ENCODE data around the gene OSER1. TPM values are rescaled to one million over a fixed set of nuclear protein-coding genes. Genes with fewer than 3 reads are reported as not detected.
"Not testable (repeated sequence)": the region's sequence is repeated elsewhere in the genome, so short reads cannot be mapped to it uniquely, and the experiment has no call there.

The OSER1 gene
- polyA plus RNA-seq (ENCODE audit: insufficient read length) = 28.2 TPM

DNA sequence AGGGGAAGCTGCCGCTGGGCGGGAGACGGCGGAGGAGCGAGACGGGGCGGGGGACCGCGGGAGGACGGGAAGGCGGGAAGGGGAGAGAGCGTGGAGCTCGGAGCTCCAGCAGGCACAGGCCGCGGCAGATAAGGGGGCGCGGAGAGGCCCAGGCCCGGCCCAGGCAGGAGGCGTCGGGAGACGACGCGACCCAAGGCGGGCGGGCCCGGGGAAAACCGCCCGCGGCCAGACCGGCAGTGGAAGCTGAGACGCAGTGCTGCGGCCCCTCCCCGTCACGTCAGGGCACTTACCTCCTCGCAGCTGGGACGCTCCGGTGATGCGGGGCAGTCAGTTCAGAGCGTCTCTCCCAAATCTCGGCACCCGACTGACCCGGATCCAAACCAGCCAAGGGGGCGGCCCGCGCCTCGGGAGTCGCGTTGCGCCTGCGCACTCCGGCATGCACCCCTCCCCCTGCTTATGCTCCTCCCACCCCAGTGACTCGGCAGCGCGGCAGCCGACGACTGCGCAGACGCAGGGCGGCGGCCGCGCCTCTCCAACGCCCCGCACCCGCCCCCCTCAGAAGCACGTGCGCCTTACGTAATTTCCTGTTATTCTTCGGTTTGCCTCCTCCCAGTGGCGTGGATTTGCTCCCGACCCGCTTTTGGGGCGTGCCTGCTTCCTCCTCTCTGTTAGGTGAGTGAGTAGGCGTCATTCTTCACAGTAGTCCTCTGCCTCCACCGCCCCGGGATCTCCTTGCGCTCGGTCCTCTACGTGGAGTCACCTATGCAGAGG, at the start of gene OSER1:
Gene OSER1, minus strand, starts transcription at position 366 of the 771 bp plus-strand sequence. CDS start 3,814 bp downstream, outside the sequence.
- DNase-seq (ENCODE audit: low read depth) = peak; percentile 94

GRCh38 chr20:44258226-44258890, 47.8 kb upstream of the OSER1 start:
- DNase-seq (ENCODE audit: low read depth) = no peak

DNA sequence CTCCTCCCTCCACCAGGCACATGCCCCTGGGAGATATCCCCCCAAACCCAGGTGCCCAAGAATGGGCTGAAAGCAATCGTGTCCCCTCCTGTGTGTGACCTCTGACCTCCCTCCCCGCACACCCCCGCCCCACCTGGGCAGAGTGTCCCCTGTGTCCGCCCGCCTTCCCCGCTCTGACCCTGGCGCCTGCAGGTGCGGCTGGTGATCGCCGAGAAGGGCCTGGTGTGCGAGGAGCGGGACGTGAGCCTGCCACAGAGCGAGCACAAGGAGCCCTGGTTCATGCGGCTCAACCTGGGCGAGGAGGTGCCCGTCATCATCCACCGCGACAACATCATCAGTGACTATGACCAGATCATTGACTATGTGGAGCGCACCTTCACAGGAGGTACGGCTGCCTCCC, 46.4 kb upstream of the OSER1 start:
- DNase-seq (ENCODE audit: low read depth) = no peak

DNA sequence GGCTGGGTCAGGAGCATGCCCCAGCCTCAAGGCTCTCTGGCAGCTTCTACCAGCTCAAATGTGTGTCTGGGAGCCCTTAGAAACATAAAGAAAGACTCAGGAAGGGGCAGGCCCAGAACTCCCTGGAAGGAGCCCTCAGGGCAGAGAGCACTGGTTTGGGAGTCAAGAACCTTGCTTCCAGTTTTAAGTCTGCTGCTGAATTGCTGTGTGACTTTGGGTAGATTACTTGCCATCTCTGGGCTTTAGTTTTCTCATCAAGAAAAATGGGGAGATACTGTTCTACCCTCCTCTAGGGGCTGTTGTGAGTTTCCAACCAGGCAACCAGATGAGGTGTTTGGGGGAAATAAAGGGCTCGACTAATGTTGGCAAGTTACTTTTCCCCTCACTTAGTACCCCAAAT, 45.4 kb upstream of the OSER1 start:
- no peak for DNase-seq (ENCODE audit: low read depth)

GRCh38 chr20:44254073-44254472, 43.5 kb upstream of the OSER1 start:
- no peak for DNase-seq (ENCODE audit: low read depth)

- DNase-seq (ENCODE audit: low read depth) = no peak
Measured at GRCh38 chr20:44253528-44253927, 43.0 kb upstream of the OSER1 start.

GRCh38 chr20:44251284-44251683, 40.7 kb upstream of the OSER1 start:
- no peak for DNase-seq (ENCODE audit: low read depth)

- no peak for DNase-seq (ENCODE audit: low read depth)
Measured at GRCh38 chr20:44248410-44248759, 37.8 kb upstream of the OSER1 start.

DNA sequence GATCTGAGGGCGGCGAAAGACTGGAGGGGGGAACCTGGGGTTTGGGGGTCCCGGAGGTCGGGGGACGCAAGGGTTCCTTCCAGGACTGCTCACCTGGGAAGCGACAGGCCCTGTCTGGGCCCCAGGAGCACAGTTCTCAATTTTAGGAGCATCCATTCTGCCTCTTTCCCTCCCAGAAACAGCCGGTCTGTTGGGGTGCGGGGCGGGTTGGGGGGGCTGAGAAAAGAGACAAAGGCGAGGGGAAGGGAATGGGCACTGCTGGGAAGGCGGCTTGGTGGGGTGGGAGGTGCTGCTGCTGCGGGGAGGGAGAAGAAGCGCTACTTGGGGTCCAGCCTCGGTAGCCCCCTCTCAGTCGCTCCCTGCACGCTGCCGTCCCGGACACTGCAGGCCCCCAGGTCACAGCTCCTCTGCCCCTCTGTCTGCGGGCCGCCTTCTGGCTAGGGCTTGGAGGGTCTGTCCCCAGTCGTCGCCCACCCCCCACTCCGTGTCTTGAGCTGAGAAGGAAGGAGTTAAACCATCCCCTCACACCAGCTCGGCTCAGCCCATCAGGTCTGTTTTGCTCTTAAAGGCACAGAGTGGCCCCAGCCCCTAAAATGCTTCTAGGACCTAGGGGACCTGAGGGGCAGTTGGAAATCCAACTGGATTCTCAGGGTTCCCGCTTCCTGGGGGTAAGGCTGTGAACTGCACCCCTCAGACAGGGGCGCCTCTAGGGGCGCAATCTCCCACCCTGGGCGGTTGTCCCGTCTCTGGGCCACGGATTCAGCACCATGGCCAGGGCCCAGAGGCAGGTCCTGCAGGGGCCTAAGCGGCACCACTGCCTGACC, 37.2 kb upstream of the OSER1 start:
- no peak for DNase-seq (ENCODE audit: low read depth)

GRCh38 chr20:44247131-44247571, 36.6 kb upstream of the OSER1 start, which contains the start of gene GDAP1L1:
Gene GDAP1L1 (plus strand): TSS chr20:44247308. CDS start chr20:44247335, 27 bp downstream.
- no peak for DNase-seq (ENCODE audit: low read depth)

GRCh38 chr20:44245977-44246376, 35.4 kb upstream of the OSER1 start:
- DNase-seq (ENCODE audit: low read depth) = no peak

GRCh38 chr20:44241796-44242195, 31.2 kb upstream of the OSER1 start:
- no peak for DNase-seq (ENCODE audit: low read depth)

DNA sequence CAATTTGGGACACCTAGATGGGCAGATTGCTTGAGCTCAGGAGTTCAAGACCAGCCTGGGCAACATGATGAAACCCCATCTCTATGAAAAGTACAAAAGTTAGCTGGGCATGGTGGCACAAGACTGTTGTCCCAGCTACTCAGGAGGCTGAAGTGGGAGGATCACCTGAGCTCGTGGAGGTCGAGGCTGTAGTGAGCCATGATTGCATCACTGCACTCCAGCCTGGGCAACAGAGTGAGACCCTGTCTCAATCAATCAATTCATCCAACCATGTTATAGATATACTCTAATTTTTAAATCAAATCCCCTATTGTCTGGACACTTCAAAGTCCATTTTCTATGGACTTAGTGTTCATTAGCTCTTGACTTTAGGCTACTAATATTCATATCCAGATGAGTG, 26.3 kb upstream of the OSER1 start:
- DNase-seq (ENCODE audit: low read depth) = not testable (repeated sequence)

GRCh38 chr20:44235702-44236101, 25.1 kb upstream of the OSER1 start:
- DNase-seq (ENCODE audit: low read depth) = no peak

- no peak for DNase-seq (ENCODE audit: low read depth)
Measured at GRCh38 chr20:44234566-44235317, 24.2 kb upstream of the OSER1 start.

DNA sequence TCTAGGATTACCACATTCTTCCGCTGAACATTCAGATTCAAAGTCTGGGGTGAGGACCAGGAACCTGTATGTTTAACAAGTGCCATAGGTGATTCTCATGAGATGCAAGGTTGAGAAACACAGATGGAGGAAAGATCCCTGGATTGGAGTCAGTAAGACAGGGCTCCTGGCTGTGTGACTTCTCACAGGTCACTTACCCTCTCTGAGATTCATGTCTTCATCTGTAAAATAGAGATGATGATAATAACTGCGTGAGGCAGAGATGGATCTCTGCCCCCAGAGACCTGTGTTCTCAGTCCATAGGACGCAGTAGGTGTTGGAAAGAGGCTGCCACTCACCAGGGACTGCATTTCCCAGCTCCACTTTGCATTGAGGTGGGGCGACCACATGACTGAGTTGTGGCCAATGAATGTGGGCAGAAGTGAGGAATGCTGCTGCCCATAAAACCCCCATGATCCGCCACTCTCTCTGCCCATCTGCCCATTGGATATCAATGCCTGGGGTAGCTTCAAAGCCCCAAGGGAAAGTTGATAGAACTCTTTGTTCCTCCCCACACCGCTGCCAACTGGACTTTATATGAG, 23.0 kb upstream of the OSER1 start:
- no peak for DNase-seq (ENCODE audit: low read depth)

- not testable (repeated sequence) for DNase-seq (ENCODE audit: low read depth)
Measured at GRCh38 chr20:44232469-44232856, 21.9 kb upstream of the OSER1 start.

DNA sequence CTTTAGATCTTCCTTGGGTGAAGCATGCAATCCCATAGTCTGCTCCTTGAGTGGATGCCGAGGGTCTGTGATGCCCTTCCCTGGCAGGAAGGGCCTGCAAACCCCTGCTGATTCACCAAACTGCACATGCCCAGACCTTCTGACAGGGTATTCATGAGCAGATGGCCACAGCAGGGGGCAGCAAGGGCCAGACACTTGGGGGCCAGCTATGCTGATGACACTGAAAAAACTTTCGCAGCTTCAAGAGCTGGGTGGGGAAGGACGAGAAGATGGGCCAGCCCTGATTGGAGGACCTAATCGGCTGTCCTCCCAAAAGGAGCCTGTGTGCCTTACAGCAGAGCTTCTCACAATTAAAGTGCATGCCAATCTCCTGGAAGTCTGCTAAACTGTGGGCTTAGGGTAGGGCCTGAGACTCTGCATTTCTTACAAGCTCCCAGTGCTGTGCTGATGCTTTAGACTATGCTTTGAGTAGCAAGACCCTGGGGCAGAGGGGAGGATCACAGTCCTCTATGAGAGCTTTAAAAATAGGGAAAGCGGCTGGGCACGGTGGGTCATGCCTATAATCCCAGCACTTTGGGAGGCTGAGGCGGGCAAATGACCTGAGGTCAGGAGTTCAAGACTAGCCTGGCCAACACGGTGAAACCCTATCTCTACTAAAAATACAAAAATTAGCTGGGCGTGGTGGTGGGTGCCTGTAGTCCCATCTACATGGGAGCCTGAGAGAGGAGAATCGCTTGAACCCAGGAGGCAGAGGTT, 21.3 kb upstream of the OSER1 start:
- DNase-seq (ENCODE audit: low read depth) = no peak

DNA sequence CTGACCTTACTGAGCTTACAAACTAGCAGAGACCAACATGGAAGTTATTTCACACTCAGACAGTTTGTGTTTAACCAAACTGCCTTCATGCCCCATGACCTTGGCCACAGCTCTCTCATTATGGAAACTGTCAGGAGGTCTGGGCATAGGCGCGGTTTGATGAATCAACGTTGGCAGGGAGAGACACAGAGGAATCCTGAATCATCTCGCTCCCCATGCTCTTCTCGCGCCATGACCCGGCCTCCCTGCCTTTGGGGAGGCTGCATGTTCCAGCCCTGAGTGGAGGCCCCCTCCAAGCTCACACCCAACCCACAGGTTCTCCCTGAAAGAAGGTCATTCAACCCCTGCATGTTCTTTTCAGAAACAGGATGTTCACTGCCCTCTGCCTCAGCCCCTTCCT, 20.6 kb upstream of the OSER1 start:
- no peak for DNase-seq (ENCODE audit: low read depth)

DNA sequence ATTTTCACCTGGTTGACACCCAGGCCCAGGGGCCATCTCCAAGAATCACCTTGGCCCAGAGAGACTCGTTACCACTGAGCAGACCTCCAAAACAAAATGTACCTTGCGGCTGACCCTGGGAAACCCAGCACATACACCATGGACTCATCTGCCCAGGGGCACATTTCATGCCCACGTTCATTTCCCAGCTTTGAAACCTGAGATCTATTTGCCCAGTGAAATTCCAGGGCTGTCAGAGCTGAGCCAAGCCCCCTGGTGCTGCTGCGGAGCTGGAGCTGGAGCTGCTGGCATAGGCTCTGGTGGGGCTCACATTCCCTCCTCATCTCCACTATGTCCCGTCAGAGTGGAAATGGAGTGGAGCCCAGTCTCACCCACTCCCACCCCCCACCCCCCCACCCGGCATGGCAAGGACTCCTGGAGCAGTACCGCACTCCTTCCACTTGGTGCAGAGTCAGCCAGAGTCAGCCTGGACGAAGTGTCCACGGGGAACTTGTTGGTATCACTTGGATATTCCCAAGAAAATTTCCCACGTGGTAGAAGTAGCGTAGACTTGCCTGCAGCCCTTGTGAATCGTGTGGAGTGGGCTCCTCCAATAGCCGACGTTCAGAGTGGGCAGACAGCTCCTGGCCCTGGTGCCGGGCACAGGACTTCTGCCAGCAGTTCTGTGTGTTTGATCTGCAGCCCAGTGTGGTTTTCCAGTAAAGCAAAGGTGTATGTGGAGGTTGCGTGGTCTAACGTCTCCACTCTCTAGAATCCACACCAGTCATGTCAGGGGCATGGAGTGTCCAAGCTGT, 18.1 kb upstream of the OSER1 start:
- DNase-seq (ENCODE audit: low read depth) = no peak
